HG03095 (cell line): ENCODE measurements around the gene TFEB.

ENCODE experiments used
- ATAC-seq: cut with Tn5 transposase; IDR thresholded peaks from one replicate; pipeline ENCODE4 v1.9.1; 2021; ENCODE audit warnings: moderate library complexity; ENCODE audit not compliant: unreplicated experiment

TFEB gene

DNA sequence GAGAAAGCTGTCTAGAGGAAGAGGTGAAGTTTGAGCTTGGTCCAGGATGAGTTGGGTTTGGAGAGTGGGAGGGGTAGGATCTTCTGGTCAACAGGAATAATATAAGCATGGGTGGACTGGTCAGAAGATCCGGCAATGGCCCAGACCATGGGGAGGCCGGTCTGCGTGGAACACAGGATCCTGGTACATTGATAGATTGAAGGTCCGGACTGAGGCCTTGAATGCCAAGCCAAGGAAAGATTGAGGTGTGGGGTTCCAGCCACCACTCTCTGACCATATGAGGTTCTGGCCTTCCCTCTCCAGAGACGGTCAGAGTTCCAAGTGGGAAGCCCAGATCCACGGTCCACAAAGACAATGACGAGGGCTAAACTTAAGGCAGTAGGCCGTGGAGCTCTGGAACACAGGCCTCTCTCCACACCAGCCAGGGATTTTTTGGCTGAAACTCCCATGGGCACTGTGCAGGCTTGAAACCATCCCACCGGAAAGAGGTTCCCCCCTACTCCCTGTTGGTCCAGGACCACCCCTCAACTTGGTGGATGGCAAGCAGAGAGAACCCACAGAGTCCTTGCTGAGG, 94.0 kb downstream of the TFEB start:
- ATAC-seq, result no peak

DNA sequence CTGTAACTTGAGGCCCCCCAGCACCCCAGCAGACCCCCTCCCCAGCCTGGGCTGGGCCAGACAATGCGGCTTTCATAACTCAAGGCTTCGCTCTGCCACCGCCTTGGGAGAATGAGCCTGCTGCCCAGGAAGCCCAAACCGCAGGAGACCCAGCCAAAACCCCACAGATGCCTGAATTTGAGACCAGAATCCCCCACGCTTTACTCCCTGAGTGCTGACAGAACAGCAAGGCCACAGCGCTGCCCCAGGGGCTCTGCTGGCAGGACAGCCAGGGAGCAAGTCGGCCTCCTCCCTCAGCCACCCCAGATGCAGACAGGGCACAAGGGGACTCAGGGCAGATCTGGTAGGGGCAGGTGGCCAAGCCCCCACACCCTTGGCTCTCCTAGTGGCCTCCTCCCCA, 95.0 kb downstream of the TFEB start:
- ATAC-seq, result no peak

DNA sequence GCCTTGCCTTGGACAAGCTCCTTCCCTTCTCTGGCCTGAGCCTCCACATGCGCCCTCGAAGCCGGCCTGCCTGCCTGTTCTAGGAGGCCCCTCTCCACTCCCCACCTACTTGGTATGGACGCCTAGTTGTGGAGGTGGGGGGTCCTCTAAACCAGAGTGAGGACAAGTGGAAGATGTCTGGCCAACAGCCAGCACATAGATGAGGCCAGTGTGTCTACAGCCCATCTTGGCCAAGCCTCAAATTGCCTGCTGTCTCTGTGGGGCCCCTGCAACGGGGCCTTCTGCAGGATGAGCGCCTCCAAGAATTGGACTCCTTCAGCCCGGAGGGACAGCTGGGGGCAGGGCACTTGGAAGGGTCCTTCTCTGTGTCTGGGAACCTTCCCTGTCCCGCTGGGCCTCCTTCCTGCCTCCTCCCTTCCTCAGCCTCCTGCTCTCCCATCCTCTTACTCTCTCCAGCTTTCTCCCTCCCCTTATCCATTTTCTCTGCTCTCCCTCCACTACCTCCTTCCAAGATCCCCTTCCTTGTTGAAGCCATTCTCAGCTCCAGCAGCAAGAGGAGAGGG, 95.5 kb downstream of the TFEB start:
- ATAC-seq, result no peak

DNA sequence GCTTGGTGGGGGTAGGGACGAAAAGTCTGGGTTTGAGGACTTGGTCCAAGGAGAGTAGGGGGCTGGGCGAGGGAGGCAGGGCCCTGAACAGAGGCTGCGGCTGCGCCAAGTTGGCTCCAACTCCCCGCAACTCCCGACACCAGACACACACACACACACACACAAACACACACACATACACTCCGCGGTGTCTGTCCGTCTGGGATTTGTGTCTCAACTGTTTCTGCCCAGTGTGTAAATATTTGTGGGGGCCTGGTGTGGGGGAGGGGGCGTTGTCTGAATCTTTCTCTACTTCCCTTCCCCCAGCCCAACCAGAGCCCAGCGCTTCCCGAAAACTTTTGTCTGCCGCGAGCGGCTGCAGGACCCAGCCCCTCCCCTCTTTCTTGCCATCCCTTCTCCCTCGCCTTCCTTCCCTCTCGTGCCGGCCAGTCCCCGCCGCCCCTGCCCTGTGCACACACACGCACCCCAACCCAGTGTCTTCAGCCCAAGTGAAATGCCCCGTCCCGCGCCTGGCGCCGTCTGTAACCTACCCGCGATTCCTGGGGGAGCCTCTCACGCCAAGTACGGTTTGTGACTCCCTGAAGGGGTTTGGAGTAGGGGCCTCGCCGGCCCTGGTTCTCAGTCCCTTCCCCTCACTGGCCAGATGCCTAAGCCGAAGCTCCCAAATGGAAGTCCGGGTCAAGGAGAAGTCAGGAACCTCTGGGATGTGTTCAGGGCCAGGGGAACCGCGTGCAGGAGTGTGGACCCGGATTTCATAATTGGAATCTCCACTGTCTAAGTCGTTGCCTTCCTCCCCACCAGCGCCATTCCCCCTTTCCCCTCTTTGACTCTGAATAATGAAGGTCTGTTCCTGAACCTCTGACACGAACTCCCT, 96.2 kb downstream of the TFEB start:
- ATAC-seq, result no peak

DNA sequence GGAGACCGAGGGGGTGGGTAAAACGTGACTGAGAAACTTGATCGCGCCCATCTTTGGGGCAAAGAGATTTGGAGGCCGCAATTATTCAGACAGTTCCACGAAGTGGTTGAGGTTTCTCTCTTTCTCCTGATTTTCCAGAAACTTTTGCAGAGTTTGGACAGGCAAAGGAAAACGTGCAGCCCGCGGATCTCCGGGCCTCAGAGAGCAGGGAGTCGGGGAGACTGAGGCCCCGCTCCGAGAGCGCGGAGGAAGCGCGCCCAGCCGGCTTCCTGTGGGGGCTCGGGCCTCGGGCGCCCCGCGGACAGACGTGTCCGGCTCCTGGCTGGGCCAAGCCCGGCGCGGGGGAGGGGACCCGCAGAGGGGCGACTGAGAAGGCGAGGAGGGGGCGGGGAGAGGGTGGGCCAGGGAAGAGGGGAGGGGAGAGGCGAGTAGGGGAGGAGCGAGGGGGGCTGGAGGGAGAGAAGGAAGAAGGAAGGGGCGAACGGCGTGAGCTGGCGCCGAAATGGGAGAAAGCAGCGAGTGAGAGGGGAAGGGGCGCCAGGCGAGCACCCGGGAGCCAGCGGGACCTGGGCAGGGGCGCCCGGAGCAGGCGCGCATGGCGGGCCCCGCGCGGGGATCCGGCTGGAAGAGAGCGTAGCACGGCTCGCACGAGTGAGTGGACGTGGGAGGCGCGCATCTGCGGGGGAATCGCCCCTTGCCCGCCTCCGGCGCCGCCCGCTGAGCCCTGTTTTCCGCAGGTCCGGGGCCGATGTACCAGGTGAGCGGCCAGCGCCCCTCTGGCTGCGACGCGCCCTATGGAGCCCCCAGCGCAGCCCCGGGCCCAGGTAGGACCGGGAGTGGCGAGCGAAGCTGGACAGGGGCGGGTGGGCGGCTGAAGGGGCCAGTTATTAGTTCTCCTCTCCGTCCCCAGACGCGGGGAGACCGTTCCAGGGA, 97.1 kb downstream of the TFEB start, which contains the start of gene MDFI:
Gene MDFI, plus strand, starts transcription at position 467 of the 933 bp plus-strand sequence. Its CDS starts 282 bp downstream, at position 749.
- no peak for ATAC-seq

DNA sequence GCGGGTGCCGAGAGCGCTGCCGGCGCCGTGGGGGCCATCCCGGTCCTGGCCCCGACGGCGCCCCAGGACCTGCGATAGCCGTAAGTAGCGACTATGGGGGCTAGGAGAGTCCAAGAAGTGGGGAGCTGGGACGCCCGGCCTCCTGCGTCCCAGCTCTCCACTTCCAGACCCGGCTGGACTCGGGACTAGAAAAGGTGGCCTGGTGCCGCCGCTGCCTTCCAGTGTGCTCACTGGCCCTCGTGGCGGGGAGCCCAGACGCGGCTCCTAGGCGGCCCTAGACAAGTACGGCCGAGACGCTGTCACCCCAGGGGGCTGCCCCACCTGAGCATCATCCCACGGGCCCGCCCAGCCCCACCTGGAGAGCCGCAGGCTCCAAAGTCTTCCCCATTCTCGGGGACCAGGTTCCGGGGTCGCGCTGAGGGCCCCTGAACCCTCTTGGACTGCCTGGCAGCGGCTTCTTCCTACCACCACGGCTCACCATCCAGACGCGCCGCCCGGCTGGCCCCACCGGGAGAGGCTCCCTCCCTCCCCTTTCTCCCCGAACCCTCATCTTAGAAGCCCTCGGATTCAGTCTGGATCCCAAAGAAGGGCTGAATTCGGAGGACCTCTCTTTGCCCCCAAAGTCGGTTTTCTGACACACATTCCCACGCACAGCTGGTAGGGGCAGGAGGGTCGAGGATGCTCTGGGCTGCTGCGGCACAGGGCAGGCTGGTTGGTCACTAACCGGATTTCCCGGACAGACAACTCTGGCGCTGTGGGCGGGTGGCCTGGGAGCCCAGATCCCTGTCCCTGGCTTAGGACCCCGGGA, 98.0 kb downstream of the TFEB start:
- no peak for ATAC-seq

DNA sequence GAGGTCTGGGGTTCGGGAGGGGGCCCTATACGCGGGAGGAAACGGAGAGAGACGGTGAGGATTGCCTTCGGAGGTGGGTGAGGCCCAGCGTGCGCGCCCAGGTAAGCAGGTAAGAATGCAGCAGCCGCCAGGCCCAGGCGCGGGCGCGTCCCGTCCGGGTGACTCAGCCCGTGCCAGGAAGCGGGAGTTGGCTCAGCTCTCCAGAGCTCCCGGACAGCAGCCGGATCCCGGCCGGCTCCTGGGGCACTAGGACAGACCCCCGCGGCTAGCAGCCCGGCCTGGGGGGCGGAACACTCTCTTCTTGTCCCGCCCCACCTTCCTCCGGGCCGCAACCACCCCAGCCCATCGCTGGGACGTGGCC, 98.6 kb downstream of the TFEB start:
- ATAC-seq, result no peak

DNA sequence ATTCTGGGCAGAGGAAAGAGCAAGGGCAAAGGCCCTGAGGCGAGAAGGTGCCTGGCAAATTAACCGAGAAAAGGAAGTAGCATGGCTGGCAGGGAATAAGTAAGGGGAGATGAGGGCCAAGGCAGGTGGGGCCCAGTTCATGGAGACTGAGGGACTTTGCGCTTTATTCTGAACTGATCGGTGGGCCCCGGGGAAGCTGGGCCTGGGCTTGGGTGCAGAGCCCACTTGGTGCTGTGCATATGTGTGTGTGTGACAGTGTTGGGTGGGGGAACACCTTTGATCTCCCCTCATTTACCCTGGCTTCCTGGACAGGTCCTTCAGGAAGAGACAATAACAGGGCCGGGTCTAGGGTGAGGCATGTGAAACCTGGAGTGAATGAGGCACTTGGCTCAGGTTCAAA, 100.0 kb downstream of the TFEB start:
- ATAC-seq, result no peak

DNA sequence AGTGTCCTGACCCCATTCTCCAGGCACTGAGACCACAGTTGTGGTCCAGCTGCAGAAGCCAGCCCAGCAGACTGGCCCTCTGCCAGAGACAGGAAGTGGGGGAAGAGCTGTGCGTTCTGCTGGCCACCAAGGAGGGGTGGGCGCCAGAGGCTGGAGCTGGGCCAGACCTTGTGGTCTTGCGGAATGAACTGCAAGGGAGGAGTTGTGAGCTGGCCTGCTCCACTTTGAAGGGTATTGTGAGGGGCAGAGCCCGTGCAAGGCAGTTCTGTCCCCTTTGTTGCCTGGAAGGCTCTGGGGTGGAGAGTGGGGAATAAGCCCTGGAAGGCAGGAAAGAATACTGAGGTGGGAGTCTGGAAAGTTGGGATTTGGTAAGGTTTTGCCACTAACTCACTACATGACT, 100.8 kb downstream of the TFEB start:
- no peak for ATAC-seq
